Regular cardiac myocyte (primary cell): Measurements from ENCODE around the gene SLC38A2. TPM values are rescaled to one million over a fixed set of nuclear protein-coding genes. Genes with fewer than 3 reads are reported as not detected.

Experiments
- total RNA-seq: library from RNA; depleted of rRNA; stranded (reverse); fragments of >200 nt; gene quantifications from 2 replicates; pipeline ENCODE4 v1.2.3, GENCODE V29; 2014

Gene SLC38A2
- 586 and 720 TPM in 2 replicates for total RNA-seq

GRCh38 chr12:46372544-46373300 lies at the start of gene SLC38A2:
SLC38A2 (minus strand) TSS chr12:46372773; CDS start chr12:46371293, 1,480 bp downstream.

Other genes with a start within 250 kb of the SLC38A2 start
- gene SLC38A1, start 103.7 kb downstream of the SLC38A2 start, total RNA-seq: 25.9 and 33.5 TPM in 2 replicates